SH-SY5Y (cell line): ENCODE results near the gene CACNA2D2.

Experiments used
- GATA2 ChIP-seq: IDR thresholded peaks from 2 replicates; pipeline ENCODE4 v1.6.1; 2011; ENCODE audit warnings: mild to moderate bottlenecking, low read depth, low read length
- GATA3 ChIP-seq: IDR thresholded peaks from 2 replicates; pipeline ENCODE4 v1.6.1; 2011; ENCODE audit warnings: low read depth, mild to moderate bottlenecking, low read length, moderate library complexity

DNA sequence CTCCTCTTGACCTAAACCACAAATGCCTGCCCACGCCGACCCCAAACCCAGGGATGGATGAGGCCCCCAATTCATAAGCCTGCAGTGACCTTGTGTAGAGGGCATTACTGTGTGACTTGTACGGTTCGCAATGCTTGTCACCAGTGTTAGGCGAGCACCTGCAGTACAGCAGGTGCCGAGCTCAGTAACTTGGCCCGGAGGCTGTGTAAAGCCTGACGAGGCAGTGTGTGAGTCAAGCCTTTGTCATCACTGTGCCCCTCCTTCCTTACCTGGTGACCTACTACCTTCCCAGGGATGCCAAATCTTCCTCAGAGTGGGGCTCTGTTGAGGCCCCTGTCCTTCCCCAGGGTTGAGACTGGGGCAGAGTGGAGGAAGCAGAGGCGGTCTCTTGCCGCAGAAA, 106.9 kb downstream of the CACNA2D2 start:
- TF ChIP-seq GATA2 (no peak), GATA3 (no peak)
